WTC11 (cell line): Measurements from ENCODE around the gene RSPH1. TPM values are rescaled to one million over a fixed set of nuclear protein-coding genes. Genes with fewer than 3 reads are reported as not detected.

Source experiments
- ATAC-seq: fragments of 200-7000 bp; cut with Tn5 transposase; 2 replicates; pipeline ENCODE4 v1.10.0; 2021; ENCODE audit warnings: mild to moderate bottlenecking, moderate library complexity
- CTCF ChIA-PET: fragments of 300-600 bp; sonication (Branson Sonifier 250); formaldehyde crosslinking; loops from one replicate; lab custom pipeline; 2021; ENCODE audit warnings: antibody characterized with exemption; lab: Charles Lee
- POLR2A ChIA-PET: fragments of 350-600 bp; sonication (Branson Sonifier 250); formaldehyde crosslinking; loops from one replicate; lab custom pipeline; 2021; ENCODE audit warnings: antibody characterized with exemption; lab: Charles Lee
- DNase-seq: peaks from one replicate; pipeline ENCODE4 v3.0.0; 2021; ENCODE audit warnings: low spot score
- H3K27ac Mint-ChIP-seq: 2 replicates; pipeline ENCODE4 v1.8.0; 2021; ENCODE audit warnings: mixed read lengths
- H3K27me3 Mint-ChIP-seq: 2 replicates; pipeline ENCODE4 v1.8.0; 2021; ENCODE audit warnings: low read depth, mild to moderate bottlenecking, moderate library complexity, mixed read lengths
- H3K36me3 Mint-ChIP-seq: 2 replicates; pipeline ENCODE4 v1.8.0; 2021; ENCODE audit warnings: mixed read lengths
- H3K4me1 Mint-ChIP-seq: 2 replicates; pipeline ENCODE4 v1.8.0; 2022; ENCODE audit warnings: mixed read lengths
- H3K4me3 Mint-ChIP-seq: 2 replicates; pipeline ENCODE4 v1.8.0; 2021; ENCODE audit warnings: mild to moderate bottlenecking, moderate library complexity, mixed read lengths
- H3K9me3 Mint-ChIP-seq: 2 replicates; pipeline ENCODE4 v1.8.0; 2021; ENCODE audit warnings: mixed read lengths
- AR ChIP-seq: fragments of 250-450 bp; sonication (Bioruptor Pico); IDR thresholded peaks from 2 replicates; pipeline ENCODE4 v1.9.0; 2021; ENCODE audit warnings: mild to moderate bottlenecking
- ATF1 ChIP-seq: sonication (generic); formaldehyde crosslinking; IDR thresholded peaks from 2 replicates; pipeline ENCODE4 v1.8.1; 2023; ENCODE audit warnings: mild to moderate bottlenecking, moderate library complexity, missing genetic modification reagents
- ATF2 ChIP-seq: sonication (generic); formaldehyde crosslinking; IDR thresholded peaks from 2 replicates; pipeline ENCODE4 v1.8.1; 2022; ENCODE audit warnings: low read depth, missing genetic modification reagents, borderline replicate concordance
- ATF3 ChIP-seq: sonication (generic); formaldehyde crosslinking; conservative IDR thresholded peaks from 2 replicates; pipeline ENCODE4 v1.8.1; 2022; ENCODE audit warnings: mild to moderate bottlenecking, missing genetic modification reagents
- E2F4 ChIP-seq: sonication (generic); formaldehyde crosslinking; IDR thresholded peaks from 2 replicates; pipeline ENCODE4 v1.8.1; 2022; ENCODE audit warnings: low read depth, mild to moderate bottlenecking, moderate library complexity, missing genetic modification reagents, borderline replicate concordance
- EMX1 ChIP-seq: fragments of 250-450 bp; sonication (Bioruptor Pico); IDR thresholded peaks from 2 replicates; pipeline ENCODE4 v1.8.0; 2021; ENCODE audit warnings: mild to moderate bottlenecking
- ERG ChIP-seq: fragments of 250-450 bp; sonication (Bioruptor Pico); IDR thresholded peaks from 2 replicates; pipeline ENCODE4 v1.8.0; 2021; ENCODE audit warnings: mild to moderate bottlenecking
- ETV6 ChIP-seq: sonication (generic); formaldehyde crosslinking; IDR thresholded peaks from 2 replicates; pipeline ENCODE4 v1.8.1; 2022; ENCODE audit warnings: mild to moderate bottlenecking, missing genetic modification reagents
- FOXP1 ChIP-seq: sonication (generic); formaldehyde crosslinking; IDR thresholded peaks from 2 replicates; pipeline ENCODE4 v1.8.0; 2022; ENCODE audit warnings: missing genetic modification reagents, mild to moderate bottlenecking, moderate library complexity, borderline replicate concordance
- GABPB1 ChIP-seq: sonication (generic); formaldehyde crosslinking; IDR thresholded peaks from 2 replicates; pipeline ENCODE4 v1.8.1; 2023; ENCODE audit warnings: mild to moderate bottlenecking, missing genetic modification reagents
- IRF2 ChIP-seq: sonication (generic); formaldehyde crosslinking; IDR thresholded peaks from 2 replicates; pipeline ENCODE4 v1.8.0; 2022; ENCODE audit warnings: low read depth, missing genetic modification reagents, borderline replicate concordance
- MYBL2 ChIP-seq: sonication (generic); formaldehyde crosslinking; IDR thresholded peaks from 2 replicates; pipeline ENCODE4 v1.8.1; 2023; ENCODE audit warnings: mild to moderate bottlenecking, moderate library complexity, missing genetic modification reagents
- SMAD3 ChIP-seq: sonication (generic); formaldehyde crosslinking; IDR thresholded peaks from 2 replicates; pipeline ENCODE4 v1.8.0; 2022; ENCODE audit warnings: missing genetic modification reagents, mild to moderate bottlenecking, borderline replicate concordance
- STAT6 ChIP-seq: sonication (generic); formaldehyde crosslinking; conservative IDR thresholded peaks from 2 replicates; pipeline ENCODE4 v1.8.1; 2023; ENCODE audit warnings: mild to moderate bottlenecking, low read depth, missing genetic modification reagents, moderate library complexity
- ZNF138 ChIP-seq: sonication (generic); formaldehyde crosslinking; conservative IDR thresholded peaks from 2 replicates; pipeline ENCODE4 v1.8.1; 2022; ENCODE audit warnings: mild to moderate bottlenecking, moderate library complexity, missing genetic modification reagents
- ZNF219 ChIP-seq: sonication (generic); formaldehyde crosslinking; IDR thresholded peaks from 2 replicates; pipeline ENCODE4 v1.8.0; 2023; ENCODE audit warnings: missing genetic modification reagents, mild to moderate bottlenecking, borderline replicate concordance
- ZNF263 ChIP-seq: sonication (generic); formaldehyde crosslinking; IDR thresholded peaks from 2 replicates; pipeline ENCODE4 v1.8.1; 2022; ENCODE audit warnings: low read depth, mild to moderate bottlenecking, moderate library complexity, missing genetic modification reagents
- ZNF532 ChIP-seq: fragments of 250-450 bp; sonication (Bioruptor Pico); IDR thresholded peaks from 2 replicates; pipeline ENCODE4 v1.9.0; 2021; ENCODE audit warnings: mild to moderate bottlenecking, borderline replicate concordance
- total RNA-seq: library from RNA; stranded (reverse); gene quantifications from 3 replicates; pipeline ENCODE4 v1.2.3, GENCODE V29; 2021

Gene RSPH1
- total RNA-seq, 1 experiment from 2014 or later: 0.11 TPM

- POLR2A ChIA-PET: interaction anchor here (0.7 kb wide), 1 partner anchor 35 kb away, joined by 4 read pairs; no protein-coding TSS in a partner anchor
- Mint-ChIP-seq H3K4me3 (no peak overlapping the region), H3K27me3 (no peaks in the 10 kb centered on the region), H3K4me1 (peaks cover 14% of the 10 kb centered on the region), H3K9me3 (no peaks in the 10 kb centered on the region), H3K36me3 (no peaks in the 10 kb centered on the region), H3K27ac (no peak overlapping the region; the same call in 1 of the 2 replicates)
- ATAC-seq: no peak
- CTCF ChIA-PET: no interaction called here
- no peak for DNase-seq
- TF ChIP-seq ETV6 (CRISPR knock-in tag) (no peak), E2F4 (CRISPR knock-in tag) (no peak), ATF1 (CRISPR knock-in tag) (no peak), ZNF138 (CRISPR knock-in tag) (no peak), ATF3 (CRISPR knock-in tag) (no peak), ERG (CRISPR knock-in tag) (no peak), GABPB1 (CRISPR knock-in tag) (no peak), ATF2 (no peak), ZNF263 (no peak), ZNF532 (no peak), MYBL2 (CRISPR knock-in tag) (no peak), IRF2 (CRISPR knock-in tag) (no peak)
Measured at GRCh38 chr21:42475036-42475435, 21.0 kb downstream of the RSPH1 start.

GRCh38 chr21:42474043-42474831 lies 21.8 kb downstream of the RSPH1 start:
- no peaks in the 10 kb centered on the region for H3K9me3 Mint-ChIP-seq
- no peak overlapping the region for H3K4me3 Mint-ChIP-seq
- no peaks in the 10 kb centered on the region for H3K27me3 Mint-ChIP-seq
- DNase-seq (peak; percentile 27), ATAC-seq (peak; percentile 82)
- H3K4me1 Mint-ChIP-seq: peaks cover 14% of the 10 kb centered on the region
- POLR2A ChIA-PET: no interaction called here
- no peaks in the 10 kb centered on the region for H3K36me3 Mint-ChIP-seq
- no peak overlapping the region; the same call in 1 of the 2 replicates for H3K27ac Mint-ChIP-seq
- CTCF ChIA-PET: interaction anchor here (0.8 kb wide), 1 partner anchor 23 kb away, joined by 3 read pairs; no protein-coding TSS in a partner anchor
- TF ChIP-seq ATF3 (CRISPR knock-in tag) (no peak), EMX1 (no peak), AR (CRISPR knock-in tag) (no peak), FOXP1 (CRISPR knock-in tag) (no peak), STAT6 (no peak), ZNF219 (CRISPR knock-in tag) (no peak), SMAD3 (CRISPR knock-in tag) (no peak), ETV6 (CRISPR knock-in tag) (no peak)
